Keratinocyte (primary cell): Measurements from ENCODE around the gene TCP11L2. TPM values are rescaled to one million over a fixed set of nuclear protein-coding genes. Genes with fewer than 3 reads are reported as not detected.

Source experiments
- DNase-seq: peaks from one replicate; pipeline ENCODE4 v3.0.0-alpha.2; 2011; ENCODE audit warnings: low read depth, missing footprints, low spot score
- FAIRE-seq: peaks from 2 replicates; lab custom pipeline; 2011; peaks lifted over from hg19 to GRCh38; lab: Jason Lieb, UNC
- H2AFZ ChIP-seq: 2 replicates; pipeline ENCODE4 v1.6.0; 2012; ENCODE audit warnings: low read length, control low read depth, inconsistent platforms; ENCODE audit not compliant: control insufficient read depth
- H3K27ac ChIP-seq: 2 replicates; pipeline ENCODE4 v1.5.1; 2011; ENCODE audit warnings: low read length; ENCODE audit not compliant: control insufficient read depth, insufficient read depth
- H3K27me3 ChIP-seq: 3 replicates; pipeline ENCODE4 v1.6.0; 2011; ENCODE audit warnings: low read length; ENCODE audit not compliant: control insufficient read depth, insufficient read depth; ENCODE audit errors: extremely low read depth
- H3K36me3 ChIP-seq, 2 experiments: 2 replicates in 1 of 2; 3 replicates in 1 of 2; pipeline ENCODE4 v1.5.1; 2011; ENCODE audit warnings: low read length in 2 of 2, mild to moderate bottlenecking in 1 of 2; ENCODE audit not compliant: control insufficient read depth in 2 of 2, insufficient read depth in 2 of 2; ENCODE audit errors: extremely low read depth in 1 of 2
- H3K4me1 ChIP-seq: 3 replicates; pipeline ENCODE4 v1.5.1; 2011; ENCODE audit warnings: low read length; ENCODE audit not compliant: control insufficient read depth, insufficient read depth; ENCODE audit errors: extremely low read depth
- H3K4me2 ChIP-seq: 3 replicates; pipeline ENCODE4 v1.6.0; 2011; ENCODE audit warnings: low read depth, low read length; ENCODE audit not compliant: control insufficient read depth, insufficient read depth; ENCODE audit errors: extremely low read depth
- H3K4me3 ChIP-seq, 3 experiments: fragments of 200-600 bp in 1 of 3; sonication (generic) in 1 of 3; 2 replicates in 2 of 3; 3 replicates in 1 of 3; pipeline ENCODE4 v1.5.1; 2011 to 2016; ENCODE audit warnings: low read length in 3 of 3, mild to moderate bottlenecking in 3 of 3, control low read depth in 2 of 3, inconsistent platforms in 1 of 3, low read depth in 1 of 3, mixed read lengths in 1 of 3, mixed run types in 1 of 3, moderate library complexity in 1 of 3; ENCODE audit not compliant: control insufficient read depth in 2 of 3, insufficient read depth in 2 of 3; ENCODE audit errors: extremely low read depth in 1 of 3
- H3K79me2 ChIP-seq: 2 replicates; pipeline ENCODE4 v1.6.0; 2012; ENCODE audit warnings: low read length; ENCODE audit not compliant: control insufficient read depth, insufficient read depth
- H3K9ac ChIP-seq: 3 replicates; pipeline ENCODE4 v1.6.0; 2011; ENCODE audit warnings: low read length; ENCODE audit not compliant: control insufficient read depth, insufficient read depth; ENCODE audit errors: extremely low read depth
- H3K9me1 ChIP-seq: 3 replicates; pipeline ENCODE4 v1.6.0; 2011; ENCODE audit warnings: low read length; ENCODE audit not compliant: control insufficient read depth, insufficient read depth; ENCODE audit errors: extremely low read depth
- H3K9me3 ChIP-seq: 2 replicates; pipeline ENCODE4 v1.5.1; 2012; ENCODE audit warnings: low read depth, low read length; ENCODE audit not compliant: control insufficient read depth
- H4K20me1 ChIP-seq: 3 replicates; pipeline ENCODE4 v1.6.0; 2011; ENCODE audit warnings: low read length; ENCODE audit not compliant: control insufficient read depth, insufficient read depth; ENCODE audit errors: extremely low read depth
- CTCF ChIP-seq, 3 experiments: IDR thresholded peaks in 1 of 3; conservative IDR thresholded peaks in 1 of 3; optimal IDR thresholded peaks in 1 of 3; 2 replicates in 2 of 3; 3 replicates in 1 of 3; pipeline versions ENCODE3 to v1.5.1; 2011; ENCODE audit warnings: low read length in 3 of 3, mild to moderate bottlenecking in 3 of 3, moderate library complexity in 2 of 3, control low read depth in 1 of 3, inconsistent platforms in 1 of 3; ENCODE audit not compliant: insufficient read depth in 2 of 3; ENCODE audit errors: extremely low read depth in 1 of 3
- EZH2 ChIP-seq: IDR thresholded peaks from one replicate; pipeline ENCODE4 v1.6.1; 2012; ENCODE audit warnings: inconsistent platforms, mild to moderate bottlenecking, low read length, moderate library complexity
- dilution Hi-C: fragments of 300-500 bp; cut with MboI; formaldehyde crosslinking; loops from one replicate; pipeline ENCODE4 v1.7.0; 2020; ENCODE audit warnings: low sequenced_read_pairs; ENCODE audit not compliant: extremely low pct_ligation_motif_present
- polyA plus RNA-seq, 5 experiments: library from polyadenylated mRNA; depleted of rRNA in 3 of 5; stranded (reverse) in 3 of 5; stranded (forward) in 1 of 5; unstranded in 1 of 5; fragments of >200 nt; gene quantifications; 1 replicate in 1 of 5; 2 replicates in 3 of 5; 3 replicates in 1 of 5; pipeline versions ENCODE4 v1.2.1 to v1.2.3, GENCODE V29; 2011 to 2012; ENCODE audit warnings: missing spikeins in 2 of 5, low read depth in 1 of 5, low replicate concordance in 1 of 5

The TCP11L2 gene
- polyA plus RNA-seq, 1 donor (not counting 4 experiments of a cell fraction or from before 2014, with no cell fraction given): 6.1 TPM

- H3K4me1 ChIP-seq: peaks cover 10% of the 10 kb centered on the region
- dilution Hi-C loops: no loop called here
- no peaks in the 10 kb centered on the region for H3K36me3 ChIP-seq
- no peaks in the 10 kb centered on the region for H3K9me1 ChIP-seq
- H3K79me2 ChIP-seq: no peaks in the 10 kb centered on the region
- TF ChIP-seq EZH2 (no peak), CTCF (optimal IDR thresholded peaks at IDR 0.05 in 1 of 3, IDR thresholded peaks at IDR 0.05 in 1 of 3, conservative IDR thresholded peaks at IDR 0.05 in 1 of 3; ENCODE audit: extremely low read depth in 1 of 3, insufficient read depth in 2 of 3, low read length in 3 of 3) (no peak)
- no peak overlapping the region for H3K9ac ChIP-seq
- DNase-seq (no peak), FAIRE-seq (no peak)
- no peaks in the 10 kb centered on the region for H3K9me3 ChIP-seq
- no peaks in the 10 kb centered on the region for H4K20me1 ChIP-seq
- no peaks in the 10 kb centered on the region for H3K27me3 ChIP-seq
- H3K4me3 ChIP-seq: no peak overlapping the region
- H2AFZ ChIP-seq: no peak overlapping the region
- no peak overlapping the region for H3K4me2 ChIP-seq
- no peak overlapping the region for H3K27ac ChIP-seq
Observed at GRCh38 chr12:106267535-106267934, 35.0 kb upstream of the TCP11L2 start.

- no peaks in the 10 kb centered on the region for H3K27me3 ChIP-seq
- DNase-seq: no peak
- H3K4me3 ChIP-seq: no peak overlapping the region
- H3K27ac ChIP-seq: no peak overlapping the region
- H4K20me1 ChIP-seq: no peaks in the 10 kb centered on the region
- no peaks in the 10 kb centered on the region for H3K79me2 ChIP-seq
- H3K9ac ChIP-seq: no peak overlapping the region
- dilution Hi-C loops: no loop called here
- H3K9me1 ChIP-seq: no peaks in the 10 kb centered on the region
- no peak for TF ChIP-seq EZH2
- TF ChIP-seq CTCF (optimal IDR thresholded peaks at IDR 0.05 in 1 of 3, IDR thresholded peaks at IDR 0.05 in 1 of 3, conservative IDR thresholded peaks at IDR 0.05 in 1 of 3; ENCODE audit: extremely low read depth in 1 of 3, insufficient read depth in 2 of 3, low read length in 3 of 3): no peak
- no peak overlapping the region for H2AFZ ChIP-seq
- no peak for FAIRE-seq
- H3K9me3 ChIP-seq: no peaks in the 10 kb centered on the region
- peaks cover 10% of the 10 kb centered on the region for H3K4me1 ChIP-seq
- H3K36me3 ChIP-seq: no peaks in the 10 kb centered on the region
- H3K4me2 ChIP-seq: no peak overlapping the region
Observed at GRCh38 chr12:106269150-106269771, 33.3 kb upstream of the TCP11L2 start.
